B cell (primary cell): ENCODE data around the gene MAP3K2. TPM values are rescaled to one million over a fixed set of nuclear protein-coding genes. Genes with fewer than 3 reads are reported as not detected.

Experiments
- ATAC-seq: fragments of 200-7000 bp; cut with Tn5 transposase; one replicate; pipeline ENCODE4 v1.10.0; 2021; ENCODE audit warnings: low read depth, mild to moderate bottlenecking, moderate number of reproducible peaks, moderate library complexity
- CTCF ChIA-PET: fragments of 350-600 bp; sonication (Branson Sonifier 250); formaldehyde crosslinking; loops from one replicate; lab custom pipeline; 2021; ENCODE audit warnings: antibody characterized with exemption, inconsistent platforms; lab: Charles Lee
- POLR2A ChIA-PET: fragments of 350-600 bp; sonication (Branson Sonifier 250); formaldehyde crosslinking; loops from one replicate; lab custom pipeline; 2021; ENCODE audit warnings: antibody characterized with exemption; lab: Charles Lee
- DNase-seq: peaks from one replicate; pipeline ENCODE4 v3.0.0; 2013
- H2AFZ ChIP-seq: 2 replicates; pipeline ENCODE4 v1.6.1; 2012; ENCODE audit warnings: mild to moderate bottlenecking, low read depth, low read length; ENCODE audit not compliant: insufficient read depth, poor library complexity, severe bottlenecking
- H3K27ac ChIP-seq, 2 donors: 1 replicate in 1 of 2; 2 replicates in 1 of 2; pipeline ENCODE4 v1.5.1; 2012 to 2013; ENCODE audit warnings: low read length in 2 of 2, mild to moderate bottlenecking in 2 of 2, moderate library complexity in 1 of 2
- H3K27me3 ChIP-seq, 4 experiments: fragments of 200-600 bp in 1 of 4; sonication (generic) in 1 of 4; replicated peaks in 1 of 4; 1 replicate in 2 of 4; 2 replicates in 2 of 4; pipeline versions ENCODE4 v1.6.1 to v1.7.0; 2013 to 2016; ENCODE audit warnings: low read length in 3 of 4, mild to moderate bottlenecking in 2 of 4, mixed read lengths in 1 of 4, moderate library complexity in 1 of 4; ENCODE audit not compliant: insufficient read depth in 4 of 4, control insufficient read depth in 3 of 4; ENCODE audit errors: control extremely low read depth in 1 of 4
- H3K36me3 ChIP-seq, 2 experiments: replicated peaks in 1 of 2; 1 replicate in 1 of 2; 2 replicates in 1 of 2; pipeline versions ENCODE4 v1.6.1 to v1.7.1; 2013; ENCODE audit warnings: low read length in 1 of 2; ENCODE audit not compliant: insufficient read depth in 2 of 2, control insufficient read depth in 1 of 2; ENCODE audit errors: control extremely low read depth in 1 of 2, extremely low read depth in 1 of 2
- H3K4me1 ChIP-seq, 2 donors: fragments of 200-600 bp in 1 of 2; sonication (generic) in 1 of 2; 1 replicate in 1 of 2; 2 replicates in 1 of 2; pipeline versions ENCODE4 v1.5.1 to v1.6.1; 2013 to 2017; ENCODE audit warnings: low read length in 2 of 2; ENCODE audit not compliant: control insufficient read depth in 2 of 2, insufficient read depth in 2 of 2
- H3K4me2 ChIP-seq: replicated peaks from 2 replicates; pipeline ENCODE3; 2012; ENCODE audit warnings: mild to moderate bottlenecking, low read depth, low read length; ENCODE audit not compliant: poor library complexity, severe bottlenecking
- H3K4me3 ChIP-seq, 5 experiments: fragments of 200-600 bp in 1 of 5; sonication (generic) in 1 of 5; 1 replicate in 3 of 5; 2 replicates in 2 of 5; pipeline versions ENCODE4 v1.5.1 to v1.7.0; 2011 to 2016; ENCODE audit warnings: low read length in 4 of 5, mild to moderate bottlenecking in 4 of 5, low read depth in 2 of 5, control low read depth in 1 of 5, moderate library complexity in 1 of 5; ENCODE audit not compliant: insufficient read depth in 1 of 5; ENCODE audit errors: control extremely low read depth in 1 of 5, extremely low read depth in 1 of 5
- H3K79me2 ChIP-seq: fragments of 200-600 bp; sonication (generic); one replicate; pipeline ENCODE4 v1.6.0; 2016; ENCODE audit warnings: low read length; ENCODE audit not compliant: control insufficient read depth, insufficient read depth
- H3K9ac ChIP-seq: fragments of 200-600 bp; sonication (generic); 2 replicates; pipeline ENCODE4 v1.6.1; 2017; ENCODE audit warnings: mild to moderate bottlenecking, low read length, moderate library complexity
- H3K9me3 ChIP-seq, 3 donors: one replicate each; pipeline versions ENCODE4 v1.6.1 to v1.7.1; 2013; ENCODE audit warnings: low read length in 2 of 3; ENCODE audit not compliant: control insufficient read depth in 2 of 3, insufficient read depth in 1 of 3; ENCODE audit errors: control extremely low read depth in 1 of 3
- H4K20me1 ChIP-seq: 2 replicates; pipeline ENCODE4 v1.6.0; 2012; ENCODE audit warnings: mild to moderate bottlenecking, low read length; ENCODE audit not compliant: insufficient read depth, control insufficient read depth, poor library complexity, severe bottlenecking
- H3K27ac Mint-ChIP-seq: one replicate; pipeline ENCODE4 v1.8.0; 2021; ENCODE audit warnings: mixed read lengths
- H3K27me3 Mint-ChIP-seq: one replicate; pipeline ENCODE4 v1.8.0; 2021; ENCODE audit warnings: mixed read lengths
- H3K4me1 Mint-ChIP-seq: one replicate; pipeline ENCODE4 v1.8.0; 2021; ENCODE audit warnings: mixed read lengths
- H3K4me3 Mint-ChIP-seq: one replicate; pipeline ENCODE4 v1.8.0; 2021; ENCODE audit warnings: mixed read lengths
- H3K9me3 Mint-ChIP-seq: one replicate; pipeline ENCODE4 v1.8.0; 2022; ENCODE audit warnings: mixed read lengths; ENCODE audit not compliant: insufficient read depth
- EZH2 ChIP-seq: IDR thresholded peaks from 2 replicates; pipeline ENCODE4 v1.6.1; 2012; ENCODE audit warnings: borderline replicate concordance, low read depth, mild to moderate bottlenecking, moderate library complexity, low read length; ENCODE audit not compliant: insufficient read depth, poor library complexity, severe bottlenecking
- WGBS: methylation state at CpG from one replicate; pipeline ENCODE4 v1.1.5; 2013; ENCODE audit warnings: missing lambda C conversion rate; ENCODE audit not compliant: insufficient coverage; 5-methylcytosine and 5-hydroxymethylcytosine counted together
- intact Hi-C: fragments of 100-400 bp; cut with micrococcal nuclease; formaldehyde crosslinking; loops from one replicate; pipeline ENCODE4 v1.10.0; 2022
- polyA plus RNA-seq: library from polyadenylated mRNA; depleted of rRNA; stranded (reverse); fragments of >200 nt; gene quantifications from 2 replicates; pipeline ENCODE4 v1.2.3, GENCODE V29; 2012
- total RNA-seq, 2 donors: library from RNA; stranded (reverse); fragments of 120-200 nt in 1 of 2; gene quantifications; 1 replicate in 1 of 2; 2 replicates in 1 of 2; pipeline versions ENCODE4 v1.2.3 to v1.2.4, GENCODE V29; 2013 to 2022
- TF ChIP-seq, protein P1 (sequence below): fragments of 200-600 bp; IDR thresholded peaks from one replicate; pipeline ENCODE4 v1.8.0; 2022; ENCODE audit warnings: antibody characterized with exemption, mild to moderate bottlenecking

MAP3K2 gene
- total and polyA plus RNA-seq, 2 donors (not counting 1 experiment from before 2014, with no cell fraction given): 9.9 to 118 TPM

- TF ChIP-seq, protein P1, sequence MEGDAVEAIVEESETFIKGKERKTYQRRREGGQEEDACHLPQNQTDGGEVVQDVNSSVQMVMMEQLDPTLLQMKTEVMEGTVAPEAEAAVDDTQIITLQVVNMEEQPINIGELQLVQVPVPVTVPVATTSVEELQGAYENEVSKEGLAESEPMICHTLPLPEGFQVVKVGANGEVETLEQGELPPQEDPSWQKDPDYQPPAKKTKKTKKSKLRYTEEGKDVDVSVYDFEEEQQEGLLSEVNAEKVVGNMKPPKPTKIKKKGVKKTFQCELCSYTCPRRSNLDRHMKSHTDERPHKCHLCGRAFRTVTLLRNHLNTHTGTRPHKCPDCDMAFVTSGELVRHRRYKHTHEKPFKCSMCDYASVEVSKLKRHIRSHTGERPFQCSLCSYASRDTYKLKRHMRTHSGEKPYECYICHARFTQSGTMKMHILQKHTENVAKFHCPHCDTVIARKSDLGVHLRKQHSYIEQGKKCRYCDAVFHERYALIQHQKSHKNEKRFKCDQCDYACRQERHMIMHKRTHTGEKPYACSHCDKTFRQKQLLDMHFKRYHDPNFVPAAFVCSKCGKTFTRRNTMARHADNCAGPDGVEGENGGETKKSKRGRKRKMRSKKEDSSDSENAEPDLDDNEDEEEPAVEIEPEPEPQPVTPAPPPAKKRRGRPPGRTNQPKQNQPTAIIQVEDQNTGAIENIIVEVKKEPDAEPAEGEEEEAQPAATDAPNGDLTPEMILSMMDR: no peak
- TF ChIP-seq EZH2: no peak
- POLR2A ChIA-PET: no interaction called here
- Histone ChIP-seq H3K4me3 (no peak overlapping the region), H2AFZ (no peak overlapping the region), H4K20me1 (peaks cover 83% of the 10 kb centered on the region), H3K79me2 (peaks cover 94% of the 10 kb centered on the region), H3K27ac (no peak overlapping the region), H3K9ac (no peak overlapping the region), H3K36me3 (no peaks in the 10 kb centered on the region), H3K27me3 (no peaks in the 10 kb centered on the region), H3K9me3 (no peaks in the 10 kb centered on the region), H3K4me1 (peaks cover 6 to 7% of the 10 kb centered on the region in 2 donors), H3K4me2 (no peak overlapping the region)
- no peak overlapping the region for H3K27ac Mint-ChIP-seq
- H3K27me3 Mint-ChIP-seq: no peaks in the 10 kb centered on the region
- peaks cover 63% of the 10 kb centered on the region for H3K4me1 Mint-ChIP-seq
- no peak for DNase-seq
- peaks cover 2% of the 10 kb centered on the region for H3K9me3 Mint-ChIP-seq
- no peak overlapping the region for H3K4me3 Mint-ChIP-seq
- intact Hi-C loops: no loop called here
- no CpG with 5 or more reads among the region's 2 CpGs for WGBS
- ATAC-seq: no peak
- CTCF ChIA-PET: no interaction called here
Measured at GRCh38 chr2:127358971-127359370, 28.8 kb downstream of the MAP3K2 start.

DNA sequence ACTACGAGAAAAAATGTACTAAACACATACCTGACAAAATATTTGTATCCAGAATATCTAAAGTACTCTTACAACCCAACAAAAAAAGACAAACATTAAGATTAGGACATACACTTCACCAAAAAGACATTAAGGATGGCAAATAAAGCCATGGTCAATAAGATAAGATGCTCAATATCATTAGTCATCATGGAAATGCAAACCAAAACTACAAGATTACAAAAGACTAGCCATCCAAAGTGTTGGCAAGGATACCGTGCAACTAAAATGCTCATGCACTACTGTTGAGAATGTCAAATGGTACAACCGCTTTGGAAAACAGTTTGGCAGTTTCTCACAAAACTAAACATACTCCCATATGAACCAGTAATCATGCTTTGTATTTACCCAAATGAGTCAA is 29.7 kb downstream of the MAP3K2 start:
- H3K4me3 Mint-ChIP-seq: no peak overlapping the region
- 100% methylated on average over 2 of the region's 3 CpGs for WGBS
- no peaks in the 10 kb centered on the region for H3K9me3 ChIP-seq
- no peak overlapping the region for H3K27ac Mint-ChIP-seq
- H3K27ac ChIP-seq: no peak overlapping the region
- DNase-seq (no peak), ATAC-seq (no peak)
- TF ChIP-seq EZH2: no peak
- TF ChIP-seq, protein P1: no peak
- no peak overlapping the region for H3K9ac ChIP-seq
- peaks cover 85% of the 10 kb centered on the region for H3K79me2 ChIP-seq
- no peaks in the 10 kb centered on the region for H3K36me3 ChIP-seq
- H3K27me3 Mint-ChIP-seq: no peaks in the 10 kb centered on the region
- peaks cover 56% of the 10 kb centered on the region for H3K4me1 Mint-ChIP-seq
- H3K4me1 ChIP-seq: peaks cover 3 to 5% of the 10 kb centered on the region in 2 donors
- intact Hi-C loops: no loop called here
- no peaks in the 10 kb centered on the region for H3K27me3 ChIP-seq
- H3K4me3 ChIP-seq: no peak overlapping the region
- no peak overlapping the region for H2AFZ ChIP-seq
- H3K9me3 Mint-ChIP-seq: peaks cover 2% of the 10 kb centered on the region
- H4K20me1 ChIP-seq: peaks cover 74% of the 10 kb centered on the region
- CTCF ChIA-PET: interaction anchor here (0.8 to 2.6 kb wide), 7 partner anchors 12 to 124 kb away, joined by 3 to 22 read pairs (median 3); no protein-coding TSS in a partner anchor
- POLR2A ChIA-PET: no interaction called here
- no peak overlapping the region for H3K4me2 ChIP-seq
